OCI-LY1 (cell line): ENCODE measurements around the gene MAST4.

Experiments
- H2AFZ ChIP-seq: fragments of 200-600 bp; sonication (generic), shearing (Covaris generic); 2 replicates; pipeline ENCODE4 v1.6.0; 2014; ENCODE audit warnings: antibody characterized with exemption, mild to moderate bottlenecking, low read length
- H3F3A ChIP-seq: fragments of 200-600 bp; sonication (generic), shearing (Covaris generic); 2 replicates; pipeline ENCODE4 v1.6.0; 2014; ENCODE audit warnings: mild to moderate bottlenecking, antibody characterized with exemption, low read length, moderate library complexity; ENCODE audit not compliant: insufficient read depth
- H3K27ac ChIP-seq: fragments of 200-600 bp; sonication (generic); 2 replicates; pipeline ENCODE4 v1.5.1; 2014; ENCODE audit warnings: low read length, mixed run types, mild to moderate bottlenecking, low read depth; ENCODE audit not compliant: poor library complexity, severe bottlenecking
- H3K27me3 ChIP-seq: fragments of 200-600 bp; sonication (generic); 2 replicates; pipeline ENCODE4 v1.6.0; 2014; ENCODE audit warnings: antibody characterized with exemption, mild to moderate bottlenecking, low read length, moderate library complexity; ENCODE audit not compliant: insufficient read depth
- H3K36me3 ChIP-seq: fragments of 200-600 bp; sonication (generic); 2 replicates; pipeline ENCODE4 v1.6.1; 2014; ENCODE audit warnings: mild to moderate bottlenecking, antibody characterized with exemption, low read length, moderate library complexity, mixed read lengths; ENCODE audit not compliant: insufficient read depth
- H3K4me1 ChIP-seq: fragments of 200-600 bp; sonication (generic); 2 replicates; pipeline ENCODE4 v1.5.1; 2014; ENCODE audit warnings: mild to moderate bottlenecking, low read length, moderate library complexity; ENCODE audit not compliant: insufficient read depth, severe bottlenecking
- H3K4me2 ChIP-seq: fragments of 200-600 bp; sonication (generic), shearing (Covaris generic); 2 replicates; pipeline ENCODE4 v1.6.1; 2014; ENCODE audit warnings: low read length
- H3K4me3 ChIP-seq: fragments of 200-600 bp; sonication (generic); 2 replicates; pipeline ENCODE4 v1.5.1; 2014; ENCODE audit warnings: low read length, low read depth, mild to moderate bottlenecking, mixed read lengths; ENCODE audit not compliant: poor library complexity, severe bottlenecking
- H3K79me2 ChIP-seq: fragments of 200-600 bp; shearing (Covaris generic); 2 replicates; pipeline ENCODE4 v1.6.1; 2016; ENCODE audit warnings: mixed run types, low read length, mixed read lengths; ENCODE audit not compliant: insufficient read depth
- H3K9ac ChIP-seq: fragments of 200-600 bp; sonication (generic), shearing (Covaris generic); 2 replicates; pipeline ENCODE4 v1.6.1; 2014; ENCODE audit warnings: mild to moderate bottlenecking, low read length, mixed read lengths
- H3K9me2 ChIP-seq: fragments of 200-600 bp; sonication (generic), shearing (Covaris generic); 2 replicates; pipeline ENCODE4 v1.6.1; 2014; ENCODE audit warnings: low read depth, mild to moderate bottlenecking, low read length, mixed read lengths
- H3K9me3 ChIP-seq: fragments of 200-600 bp; shearing (Covaris generic); 2 replicates; pipeline ENCODE4 v1.6.1; 2014; ENCODE audit warnings: low read length, mixed read lengths
- H4K20me1 ChIP-seq: fragments of 200-600 bp; sonication (generic), shearing (Covaris generic); 2 replicates; pipeline ENCODE4 v1.6.0; 2016; ENCODE audit warnings: mild to moderate bottlenecking, low read length; ENCODE audit not compliant: insufficient read depth
- EZH2 ChIP-seq: fragments of 200-600 bp; sonication (generic), shearing (Covaris generic); IDR thresholded peaks from 2 replicates; pipeline ENCODE4 v1.8.0; 2017; ENCODE audit warnings: borderline replicate concordance, mixed run types, mild to moderate bottlenecking, antibody characterized with exemption, low read length, moderate library complexity, mixed read lengths
- TF ChIP-seq, protein P1 (sequence below): fragments of 200-600 bp; sonication (generic), shearing (Covaris generic); IDR thresholded peaks from 2 replicates; pipeline ENCODE4 v1.5.1; 2017; ENCODE audit warnings: mild to moderate bottlenecking, antibody characterized with exemption, low read length, moderate library complexity, mixed read lengths

MAST4 gene

DNA sequence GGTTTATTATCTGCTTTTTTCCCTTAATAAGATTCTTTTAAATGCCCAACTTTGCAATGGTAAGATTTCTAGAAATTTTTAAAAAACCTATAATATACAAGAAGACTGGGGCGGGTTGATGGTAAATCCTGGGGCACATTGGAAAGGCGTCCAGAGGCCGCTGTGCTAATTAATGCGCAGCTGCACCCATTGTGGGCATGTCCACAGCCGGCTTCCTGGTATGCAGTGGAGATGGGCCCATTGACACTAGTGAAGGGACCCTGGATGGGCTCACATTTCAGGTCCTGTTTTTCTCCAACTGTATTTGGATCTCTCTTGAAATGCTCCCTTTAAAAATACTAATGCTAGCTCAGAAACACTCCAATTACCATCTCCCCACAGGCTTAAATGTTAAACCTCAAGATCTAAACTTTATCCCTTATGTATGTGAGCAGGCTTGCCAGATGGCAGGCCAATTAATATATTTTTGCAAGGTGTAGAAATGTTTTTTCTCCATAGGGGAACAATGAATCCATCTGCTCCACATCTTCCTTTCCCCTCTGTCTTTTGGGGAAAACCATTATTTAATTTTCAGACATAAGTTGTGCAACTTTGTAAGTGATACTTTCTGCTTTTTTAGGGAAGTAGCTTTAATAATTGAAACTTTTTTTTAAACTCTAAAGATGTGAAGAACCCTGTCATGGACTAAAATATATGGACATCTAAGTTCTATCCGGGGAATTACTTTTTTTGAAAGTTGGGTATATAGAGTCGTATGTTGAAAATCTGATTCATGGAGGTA, 423.1 kb downstream of the MAST4 start:
- Histone ChIP-seq H3K27ac (no peak overlapping the region), H3K9ac (no peak overlapping the region), H3K9me2 (no peaks in the 10 kb centered on the region), H3F3A (no peaks in the 10 kb centered on the region), H2AFZ (no peak overlapping the region), H3K36me3 (no peaks in the 10 kb centered on the region), H3K27me3 (no peaks in the 10 kb centered on the region), H4K20me1 (no peaks in the 10 kb centered on the region), H3K79me2 (no peaks in the 10 kb centered on the region), H3K9me3 (no peaks in the 10 kb centered on the region), H3K4me1 (no peaks in the 10 kb centered on the region), H3K4me2 (no peak overlapping the region), H3K4me3 (no peak overlapping the region)
- TF ChIP-seq, protein P1, sequence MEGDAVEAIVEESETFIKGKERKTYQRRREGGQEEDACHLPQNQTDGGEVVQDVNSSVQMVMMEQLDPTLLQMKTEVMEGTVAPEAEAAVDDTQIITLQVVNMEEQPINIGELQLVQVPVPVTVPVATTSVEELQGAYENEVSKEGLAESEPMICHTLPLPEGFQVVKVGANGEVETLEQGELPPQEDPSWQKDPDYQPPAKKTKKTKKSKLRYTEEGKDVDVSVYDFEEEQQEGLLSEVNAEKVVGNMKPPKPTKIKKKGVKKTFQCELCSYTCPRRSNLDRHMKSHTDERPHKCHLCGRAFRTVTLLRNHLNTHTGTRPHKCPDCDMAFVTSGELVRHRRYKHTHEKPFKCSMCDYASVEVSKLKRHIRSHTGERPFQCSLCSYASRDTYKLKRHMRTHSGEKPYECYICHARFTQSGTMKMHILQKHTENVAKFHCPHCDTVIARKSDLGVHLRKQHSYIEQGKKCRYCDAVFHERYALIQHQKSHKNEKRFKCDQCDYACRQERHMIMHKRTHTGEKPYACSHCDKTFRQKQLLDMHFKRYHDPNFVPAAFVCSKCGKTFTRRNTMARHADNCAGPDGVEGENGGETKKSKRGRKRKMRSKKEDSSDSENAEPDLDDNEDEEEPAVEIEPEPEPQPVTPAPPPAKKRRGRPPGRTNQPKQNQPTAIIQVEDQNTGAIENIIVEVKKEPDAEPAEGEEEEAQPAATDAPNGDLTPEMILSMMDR, result no peak
- TF ChIP-seq EZH2, result no peak

DNA sequence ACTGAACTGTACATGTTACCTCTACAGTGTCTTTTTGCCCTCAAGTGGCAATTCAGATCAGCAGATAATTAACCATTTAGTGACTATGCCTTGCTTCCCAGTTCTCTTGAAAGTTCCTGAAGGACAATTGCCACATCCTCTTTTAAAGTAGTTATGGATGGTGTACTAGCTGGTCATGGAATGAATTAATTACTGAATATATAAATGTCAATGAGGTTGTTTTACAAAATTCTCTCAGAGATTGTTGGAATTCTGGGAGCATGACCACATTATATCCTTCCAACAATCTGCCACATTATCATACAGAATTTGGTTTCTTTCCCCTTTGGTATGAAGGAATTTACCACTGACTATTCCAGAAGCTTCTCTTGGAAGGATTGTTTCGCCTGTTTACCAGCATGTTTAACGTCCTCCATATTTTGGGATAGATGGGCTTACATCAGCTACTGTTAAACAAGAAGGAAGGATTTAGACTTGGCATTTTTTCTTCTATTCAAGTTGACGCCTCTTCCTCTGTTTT, 424.0 kb downstream of the MAST4 start:
- no peaks in the 10 kb centered on the region for H3K4me1 ChIP-seq
- H3K9me2 ChIP-seq, result no peaks in the 10 kb centered on the region
- no peak overlapping the region for H3K4me2 ChIP-seq
- H3K9me3 ChIP-seq, result no peaks in the 10 kb centered on the region
- no peaks in the 10 kb centered on the region for H3K36me3 ChIP-seq
- no peaks in the 10 kb centered on the region for H4K20me1 ChIP-seq
- no peak overlapping the region for H3K4me3 ChIP-seq
- H3F3A ChIP-seq, result no peaks in the 10 kb centered on the region
- H2AFZ ChIP-seq, result no peak overlapping the region
- no peaks in the 10 kb centered on the region for H3K79me2 ChIP-seq
- H3K27ac ChIP-seq, result no peak overlapping the region
- H3K27me3 ChIP-seq, result no peaks in the 10 kb centered on the region
- no peak overlapping the region for H3K9ac ChIP-seq
- no peak for TF ChIP-seq EZH2
- TF ChIP-seq, protein P1, result no peak

DNA sequence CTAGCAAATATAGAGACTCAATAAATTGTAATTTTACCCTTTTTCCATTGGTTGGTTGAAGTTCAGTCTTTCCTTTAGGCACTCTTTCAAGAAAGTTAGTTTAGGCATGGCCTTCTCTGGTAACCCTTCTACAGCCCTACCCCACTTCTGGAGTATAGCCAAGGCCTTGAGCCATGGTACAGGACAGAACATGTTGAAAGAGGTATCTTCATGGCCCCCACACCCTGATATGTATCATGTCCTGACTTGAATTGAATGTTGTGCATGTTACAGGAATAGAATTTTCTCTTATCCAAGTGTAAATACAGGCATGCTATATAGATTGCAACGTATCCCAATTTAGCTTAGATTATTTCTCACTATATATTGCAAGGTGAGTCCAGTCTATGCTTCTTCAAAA, 424.8 kb downstream of the MAST4 start:
- TF ChIP-seq EZH2, result no peak
- TF ChIP-seq, protein P1, result no peak
- Histone ChIP-seq H3K4me1 (no peaks in the 10 kb centered on the region), H3K9ac (no peak overlapping the region), H3K9me3 (no peaks in the 10 kb centered on the region), H2AFZ (no peak overlapping the region), H3K36me3 (no peaks in the 10 kb centered on the region), H3K27ac (no peak overlapping the region), H3K27me3 (no peaks in the 10 kb centered on the region), H3K79me2 (no peaks in the 10 kb centered on the region), H3F3A (no peaks in the 10 kb centered on the region), H3K4me2 (no peak overlapping the region), H3K9me2 (no peaks in the 10 kb centered on the region), H4K20me1 (no peaks in the 10 kb centered on the region), H3K4me3 (no peak overlapping the region)
